HG02884 (cell line): Measurements from ENCODE around the gene ZFX.
"Not testable (repeated sequence)": the region's sequence is repeated elsewhere in the genome, so short reads cannot be mapped to it uniquely, and the experiment has no call there.

Experiments used
- ATAC-seq: cut with Tn5 transposase; IDR thresholded peaks from one replicate; pipeline ENCODE4 v1.9.1; 2021; ENCODE audit warnings: mild to moderate bottlenecking, moderate library complexity; ENCODE audit not compliant: unreplicated experiment

Gene ZFX

GRCh38 chrX:24149351-24150050 is at the start of gene ZFX:
ZFX (plus strand) TSS chrX:24149729; CDS start chrX:24172743, 23,014 bp downstream.
- ATAC-seq = peak; percentile 40

GRCh38 chrX:24100713-24101112 is 48.8 kb upstream of the ZFX start:
- no peak for ATAC-seq

- ATAC-seq = no peak
Observed at GRCh38 chrX:24110069-24110468, 39.5 kb upstream of the ZFX start.

GRCh38 chrX:24113181-24113580 is 36.3 kb upstream of the ZFX start:
- no peak for ATAC-seq

- ATAC-seq = no peak
Observed at GRCh38 chrX:24117258-24117657, 32.3 kb upstream of the ZFX start.

- no peak for ATAC-seq
Observed at GRCh38 chrX:24124244-24124799, 25.2 kb upstream of the ZFX start.

GRCh38 chrX:24125028-24125612 is 24.4 kb upstream of the ZFX start:
- ATAC-seq = no peak

- no peak for ATAC-seq
Observed at GRCh38 chrX:24131476-24131875, 18.1 kb upstream of the ZFX start.

GRCh38 chrX:24133312-24133711 is 16.2 kb upstream of the ZFX start:
- ATAC-seq = no peak

GRCh38 chrX:24135768-24136167 is 13.8 kb upstream of the ZFX start:
- not testable (repeated sequence) for ATAC-seq

- no peak for ATAC-seq
Observed at GRCh38 chrX:24137192-24137591, 12.3 kb upstream of the ZFX start.

- not testable (repeated sequence) for ATAC-seq
Observed at GRCh38 chrX:24143982-24144381, 5.5 kb upstream of the ZFX start.

- ATAC-seq = no peak
Observed at GRCh38 chrX:24144528-24144927, 5.0 kb upstream of the ZFX start.

- ATAC-seq = no peak
Observed at GRCh38 chrX:24145303-24146186, 4.0 kb upstream of the ZFX start.

- no peak for ATAC-seq
Observed at GRCh38 chrX:24146283-24146949, 3.1 kb upstream of the ZFX start.

GRCh38 chrX:24147165-24147564 is 2.4 kb upstream of the ZFX start:
- no peak for ATAC-seq

- no peak for ATAC-seq
Observed at GRCh38 chrX:24148121-24148520, 1.4 kb upstream of the ZFX start.

- ATAC-seq = peak; percentile 2
Observed at GRCh38 chrX:24148535-24149350, 786 bp upstream of the ZFX start.

- ATAC-seq = peak; percentile 51
Observed at GRCh38 chrX:24150051-24150790, 692 bp downstream of the ZFX start.
